BE2C (cell line): ENCODE data around the gene WBP2.
"Not testable (repeated sequence)": the region's sequence is repeated elsewhere in the genome, so short reads cannot be mapped to it uniquely, and the experiment has no call there.

Source experiments
- DNase-seq: peaks from one replicate; pipeline ENCODE4 v3.0.0-alpha.2; 2020
- H3K27me3 ChIP-seq: fragments of 250-450 bp; sonication (Bioruptor Pico); 2 replicates; pipeline ENCODE4 v1.5.1; 2020; ENCODE audit warnings: mild to moderate bottlenecking
- H3K36me3 ChIP-seq: fragments of 250-450 bp; sonication (Bioruptor Pico); 2 replicates; pipeline ENCODE4 v1.5.1; 2020; ENCODE audit warnings: mild to moderate bottlenecking
- H3K4me1 ChIP-seq: fragments of 250-450 bp; sonication (Bioruptor Pico); 2 replicates; pipeline ENCODE4 v1.5.1; 2020
- H3K4me3 ChIP-seq: 2 replicates; pipeline ENCODE4 v1.5.1; 2011; ENCODE audit warnings: low read depth, low read length
- H3K9me3 ChIP-seq: fragments of 250-450 bp; sonication (Bioruptor Pico); 2 replicates; pipeline ENCODE4 v1.5.1; 2020
- CTCF ChIP-seq: IDR thresholded peaks from 2 replicates; pipeline ENCODE4 v1.5.1; 2012; ENCODE audit warnings: mild to moderate bottlenecking, low read depth, low read length

The WBP2 gene

GRCh38 chr17:75856062-75856756 lies 1.1 kb upstream of the WBP2 start:
- Histone ChIP-seq H3K36me3 (0 out of 2 replicates have a peak, but pooled peaks cover 3% of the 10 kb centered on the region), H3K27me3 (no peaks in the 10 kb centered on the region), H3K4me1 (peaks cover 5% of the 10 kb centered on the region), H3K9me3 (no peaks in the 10 kb centered on the region), H3K4me3 (peak overlapping the region; percentile 78)
- 0 out of 2 replicates have a peak, but pooled peaks have one; percentile 30 for TF ChIP-seq CTCF
- DNase-seq: no peak

- Histone ChIP-seq H3K36me3 (0 out of 2 replicates have a peak, but pooled peaks cover 3% of the 10 kb centered on the region), H3K4me1 (peaks cover 5% of the 10 kb centered on the region), H3K27me3 (no peaks in the 10 kb centered on the region), H3K4me3 (peak overlapping the region; percentile 59), H3K9me3 (no peaks in the 10 kb centered on the region)
- no peak for DNase-seq
- TF ChIP-seq CTCF: no peak
Measured at GRCh38 chr17:75854881-75855309, 240 bp downstream of the WBP2 start.

GRCh38 chr17:75854101-75854748 lies 910 bp downstream of the WBP2 start:
- Histone ChIP-seq H3K4me1 (peaks cover 5% of the 10 kb centered on the region), H3K9me3 (no peaks in the 10 kb centered on the region), H3K27me3 (no peaks in the 10 kb centered on the region), H3K36me3 (0 out of 2 replicates have a peak, but pooled peaks cover 3% of the 10 kb centered on the region), H3K4me3 (peak overlapping the region; percentile 59)
- no peak for TF ChIP-seq CTCF
- no peak for DNase-seq

GRCh38 chr17:75853433-75853832 lies 1.7 kb downstream of the WBP2 start:
- Histone ChIP-seq H3K4me3 (no peak overlapping the region), H3K36me3 (peaks cover 3% of the 10 kb centered on the region; the same call in 1 of the 2 replicates), H3K27me3 (no peaks in the 10 kb centered on the region), H3K4me1 (peaks cover 5% of the 10 kb centered on the region), H3K9me3 (no peaks in the 10 kb centered on the region)
- DNase-seq: no peak
- TF ChIP-seq CTCF: no peak

- H3K4me3 ChIP-seq, H3K9me3 ChIP-seq, DNase-seq, H3K4me1 ChIP-seq, H3K27me3 ChIP-seq: not testable (repeated sequence)
- H3K36me3 ChIP-seq: peaks cover 18% of the 10 kb centered on the region
Measured at GRCh38 chr17:75851693-75851991, 3.5 kb downstream of the WBP2 start.

GRCh38 chr17:75850928-75851692 lies 4.0 kb downstream of the WBP2 start:
- DNase-seq: no peak
- TF ChIP-seq CTCF: no peak
- no peaks in the 10 kb centered on the region for H3K9me3 ChIP-seq
- H3K27me3 ChIP-seq: no peaks in the 10 kb centered on the region
- H3K4me1 ChIP-seq: peaks cover 5% of the 10 kb centered on the region
- H3K36me3 ChIP-seq: peaks cover 18% of the 10 kb centered on the region
- H3K4me3 ChIP-seq: no peak overlapping the region
